Left ventricle myocardium inferior (tissue), 1 donor: ENCODE data around the gene MAPK9. TPM values are rescaled to one million over a fixed set of nuclear protein-coding genes. Genes with fewer than 3 reads are reported as not detected.

Experiments used
- DNase-seq: peaks from one replicate; pipeline ENCODE4 v3.0.0-alpha.2; 2020
- H3K27ac ChIP-seq: fragments of 200-600 bp; replicated peaks from 2 replicates; pipeline ENCODE4 v1.8.0; 2021
- H3K27me3 ChIP-seq: fragments of 200-600 bp; 2 replicates; pipeline ENCODE4 v1.8.0; 2021; ENCODE audit warnings: low read depth
- H3K36me3 ChIP-seq: fragments of 200-600 bp; 2 replicates; pipeline ENCODE4 v1.8.0; 2021
- H3K4me1 ChIP-seq: fragments of 200-600 bp; 2 replicates; pipeline ENCODE4 v1.8.0; 2021
- H3K4me3 ChIP-seq: fragments of 200-600 bp; 2 replicates; pipeline ENCODE4 v1.8.0; 2021; ENCODE audit warnings: mild to moderate bottlenecking, moderate library complexity
- H3K9me3 ChIP-seq: fragments of 200-600 bp; replicated peaks from 2 replicates; pipeline ENCODE4 v1.8.0; 2021
- CTCF ChIP-seq: fragments of 200-600 bp; IDR thresholded peaks from 2 replicates; pipeline ENCODE4 v1.8.0; 2021; ENCODE audit warnings: antibody characterized with exemption, mild to moderate bottlenecking, borderline replicate concordance
- intact Hi-C: fragments of 100-400 bp; cut with micrococcal nuclease; formaldehyde crosslinking; loops from one replicate; pipeline ENCODE4 v1.11.0; 2022
- total RNA-seq: library from RNA; stranded (reverse); fragmentation: NEBNext Ultra II Directional; extraction: Animal tissue kit (Norgen Biotek cat#: 25700); gene quantifications from one replicate; pipeline ENCODE4 v1.2.1, GENCODE V29; 2021
- donor health status: DM: no; HTN: yes; CAD: no; lungs with severe emphysema.

MAPK9 gene
- total RNA-seq, 1 donor from 2014 or later, result 40.9 TPM

DNA sequence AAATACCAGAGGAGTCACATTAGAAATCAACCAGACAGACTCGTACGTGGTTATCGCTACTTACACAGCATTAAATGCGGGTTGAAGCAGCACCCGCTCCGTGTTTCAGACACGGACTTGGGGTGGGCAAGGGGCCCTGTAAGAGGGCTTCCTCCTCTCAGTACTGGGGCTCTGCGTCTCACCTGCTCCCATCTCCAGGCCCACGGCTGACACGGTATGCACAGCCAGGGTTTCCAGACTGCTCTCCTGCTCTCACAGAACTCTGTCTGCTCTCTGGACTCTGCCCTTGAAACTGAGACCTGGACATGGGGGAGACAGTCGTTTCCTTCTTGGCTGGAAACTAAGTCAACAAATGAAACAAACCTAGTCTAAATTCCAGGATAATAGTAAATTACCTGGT, 58.2 kb downstream of the MAPK9 start:
- no peak overlapping the region for H3K27ac ChIP-seq
- TF ChIP-seq CTCF, result no peak
- H3K27me3 ChIP-seq, result no peaks in the 10 kb centered on the region
- no peak for DNase-seq
- H3K4me1 ChIP-seq, result no peaks in the 10 kb centered on the region
- intact Hi-C loops, result no loop called here
- H3K9me3 ChIP-seq, result peaks cover 34% of the 10 kb centered on the region
- H3K36me3 ChIP-seq, result peaks cover 91% of the 10 kb centered on the region
- H3K4me3 ChIP-seq, result no peak overlapping the region

DNA sequence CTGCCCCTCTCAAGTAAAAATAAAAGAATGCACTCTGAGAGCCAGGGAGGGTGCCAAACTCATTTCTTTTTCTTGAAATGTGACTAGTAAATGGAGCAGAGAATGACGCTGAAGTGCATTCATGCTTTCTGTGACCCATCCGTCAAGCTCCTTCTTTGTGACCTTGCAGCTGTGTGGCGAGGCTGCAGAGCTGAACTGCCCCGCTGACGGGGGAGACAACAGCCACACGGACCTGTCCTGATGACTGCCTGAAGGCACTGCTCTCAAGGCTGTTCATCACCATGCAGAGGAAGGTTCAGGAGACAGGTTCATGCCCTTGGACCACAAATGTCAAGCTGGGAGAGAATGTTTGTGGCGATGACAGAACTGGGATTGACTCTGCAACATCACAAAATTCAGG, 61.9 kb downstream of the MAPK9 start:
- Histone ChIP-seq H3K36me3 (peaks cover 71% of the 10 kb centered on the region), H3K4me1 (no peaks in the 10 kb centered on the region), H3K9me3 (peaks cover 58% of the 10 kb centered on the region), H3K27me3 (no peaks in the 10 kb centered on the region), H3K4me3 (no peak overlapping the region), H3K27ac (no peak overlapping the region)
- no peak for DNase-seq
- intact Hi-C loops, result no loop called here
- no peak for TF ChIP-seq CTCF

DNA sequence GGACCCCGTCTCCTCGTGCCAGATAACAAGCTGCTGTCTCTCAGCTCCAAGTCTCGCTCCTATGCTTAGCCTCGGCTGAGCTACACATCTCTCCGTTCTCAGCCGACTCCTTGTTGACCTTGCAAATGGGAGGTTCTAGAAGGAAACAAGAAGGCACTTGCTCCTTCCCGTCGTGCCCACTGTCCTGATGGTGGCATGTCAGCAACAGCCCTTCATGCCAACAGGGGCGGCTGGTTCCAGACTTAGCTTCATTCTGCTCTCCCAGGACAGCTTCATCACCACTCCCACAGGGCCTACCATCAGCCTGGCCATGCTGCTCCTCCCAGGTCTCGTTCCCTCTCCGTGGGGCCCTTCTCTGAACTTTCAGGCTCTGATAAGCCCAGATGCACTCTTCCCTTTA, 69.8 kb downstream of the MAPK9 start:
- H3K36me3 ChIP-seq, result peaks cover 13% of the 10 kb centered on the region
- no peak overlapping the region for H3K27ac ChIP-seq
- no peak overlapping the region for H3K4me3 ChIP-seq
- no peaks in the 10 kb centered on the region for H3K4me1 ChIP-seq
- H3K9me3 ChIP-seq, result peaks cover 100% of the 10 kb centered on the region
- DNase-seq, result no peak
- no peak for TF ChIP-seq CTCF
- intact Hi-C loops, result no loop called here
- no peaks in the 10 kb centered on the region for H3K27me3 ChIP-seq

DNA sequence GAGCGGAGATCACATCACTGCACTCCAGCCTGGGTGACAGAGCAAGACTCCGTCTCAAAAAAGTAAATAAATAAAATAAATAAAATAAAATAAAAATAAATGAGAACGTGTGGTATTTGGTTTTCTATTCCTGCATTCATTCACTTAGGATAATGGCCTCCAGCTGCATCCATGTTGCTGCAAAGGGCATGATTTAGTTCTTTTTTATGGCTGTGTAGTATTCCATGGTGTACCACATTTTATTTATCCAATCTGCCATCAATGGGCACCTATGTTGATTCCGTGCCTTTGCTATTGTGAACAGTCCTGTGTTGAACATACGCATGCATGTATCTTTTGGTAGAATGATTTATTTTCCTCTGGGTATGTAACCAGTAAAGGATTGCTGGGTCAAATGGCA, 74.1 kb downstream of the MAPK9 start:
- no peak for DNase-seq
- TF ChIP-seq CTCF, result no peak
- H3K27me3 ChIP-seq, result peaks cover 4% of the 10 kb centered on the region
- no peak overlapping the region for H3K27ac ChIP-seq
- peaks cover 84% of the 10 kb centered on the region for H3K9me3 ChIP-seq
- no peaks in the 10 kb centered on the region for H3K4me1 ChIP-seq
- intact Hi-C loops, result no loop called here
- no peaks in the 10 kb centered on the region for H3K36me3 ChIP-seq
- H3K4me3 ChIP-seq, result no peak overlapping the region

GRCh38 chr5:180216646-180217171, 75.2 kb downstream of the MAPK9 start:
- Histone ChIP-seq H3K36me3 (no peaks in the 10 kb centered on the region), H3K4me3 (no peak overlapping the region), H3K27me3 (peaks cover 15% of the 10 kb centered on the region), H3K4me1 (no peaks in the 10 kb centered on the region), H3K27ac (no peak overlapping the region), H3K9me3 (peaks cover 73% of the 10 kb centered on the region)
- no peak for DNase-seq
- TF ChIP-seq CTCF, result no peak
- intact Hi-C loops, result no loop called here
